Subcutaneous abdominal adipose tissue (tissue), 5 donors: ENCODE measurements around the gene ATP6V1B1.

Source experiments
- H3K27ac ChIP-seq: one replicate; pipeline ENCODE4 v1.7.0; 2013; ENCODE audit warnings: low read depth, mild to moderate bottlenecking, inconsistent platforms, low read length, moderate library complexity
- H3K27me3 ChIP-seq, 5 donors: one replicate each; pipeline ENCODE4 v1.7.0; 2013; ENCODE audit warnings: low read length in 5 of 5, inconsistent platforms in 1 of 5; ENCODE audit not compliant: control insufficient read depth in 5 of 5, insufficient read depth in 4 of 5
- H3K36me3 ChIP-seq, 5 donors: one replicate each; pipeline ENCODE4 v1.7.0; 2013; ENCODE audit warnings: low read length in 5 of 5; ENCODE audit not compliant: control insufficient read depth in 5 of 5, insufficient read depth in 5 of 5
- H3K4me1 ChIP-seq, 5 donors: one replicate each; pipeline ENCODE4 v1.7.0; 2013; ENCODE audit warnings: low read length in 5 of 5, mild to moderate bottlenecking in 3 of 5, moderate library complexity in 1 of 5; ENCODE audit not compliant: control insufficient read depth in 5 of 5, insufficient read depth in 5 of 5
- H3K4me3 ChIP-seq, 5 donors: one replicate each; pipeline ENCODE4 v1.7.0; 2013; ENCODE audit warnings: low read length in 5 of 5, low read depth in 1 of 5
- H3K9ac ChIP-seq, 5 donors: one replicate each; pipeline ENCODE4 v1.7.0; 2013; ENCODE audit warnings: low read length in 5 of 5, mild to moderate bottlenecking in 4 of 5, moderate library complexity in 3 of 5
- H3K9me3 ChIP-seq, 5 donors: one replicate each; pipeline ENCODE4 v1.7.0; 2013; ENCODE audit warnings: low read length in 5 of 5; ENCODE audit not compliant: control insufficient read depth in 5 of 5
- donor health status: healthy.
- donor health status: healthy.
- donor health status: healthy.
- donor health status: healthy.
- donor health status: healthy.

The ATP6V1B1 gene

GRCh38 chr2:70935468-70936164 lies at the start of gene ATP6V1B1:
ATP6V1B1 (plus strand) TSS chr2:70935900; CDS start chr2:70935955, 55 bp downstream.
- Histone ChIP-seq H3K36me3 (peaks cover 0 to 3% (median 0%) of the 10 kb centered on the region in 5 donors), H3K27me3 (peaks cover 8 to 15% (median 9%) of the 10 kb centered on the region in 5 donors), H3K4me3 (no peak within 1 kb of the TSS), H3K4me1 (peaks cover 0 to 6% (median 0%) of the 10 kb centered on the region in 5 donors), H3K9ac (no peak within 1 kb of the TSS), H3K9me3 (no peaks in the 10 kb centered on the region), H3K27ac (no peak within 1 kb of the TSS)

GRCh38 chr2:70886541-70886987 lies 49.1 kb upstream of the ATP6V1B1 start:
- no peak overlapping the region for H3K27ac ChIP-seq

GRCh38 chr2:70887208-70887549 lies 48.5 kb upstream of the ATP6V1B1 start:
- Histone ChIP-seq H3K4me3 (peak overlapping the region in 4 of 5 donors; percentile 56 to 68 (median 63)), H3K9me3 (peaks cover 0 to 2% (median 0%) of the 10 kb centered on the region in 5 donors), H3K27me3 (peaks cover 49 to 82% (median 67%) of the 10 kb centered on the region in 5 donors), H3K4me1 (peaks cover 5 to 47% (median 26%) of the 10 kb centered on the region in 5 donors), H3K9ac (peak overlapping the region in 3 of 5 donors; percentile 30 to 64 (median 32)), H3K36me3 (no peaks in the 10 kb centered on the region), H3K27ac (no peak overlapping the region)

More at GRCh38 chr2:70886541-70886987, 49.1 kb upstream of the ATP6V1B1 start:
- no peak overlapping the region for H3K4me3 ChIP-seq
- no peak overlapping the region for H3K9ac ChIP-seq
- no peaks in the 10 kb centered on the region for H3K36me3 ChIP-seq
- H3K4me1 ChIP-seq = peaks cover 4 to 41% (median 26%) of the 10 kb centered on the region in 5 donors
- peaks cover 0 to 2% (median 0%) of the 10 kb centered on the region in 5 donors for H3K9me3 ChIP-seq
- peaks cover 49 to 77% (median 62%) of the 10 kb centered on the region in 5 donors for H3K27me3 ChIP-seq

- Histone ChIP-seq H3K9ac (peak overlapping the region in 3 of 5 donors; percentile 30 to 64 (median 46)), H3K9me3 (peaks cover 0 to 2% (median 0%) of the 10 kb centered on the region in 5 donors), H3K27ac (no peak overlapping the region), H3K4me3 (peak overlapping the region; percentile 13 to 68 (median 60)), H3K27me3 (peaks cover 49 to 83% (median 66%) of the 10 kb centered on the region in 5 donors), H3K36me3 (no peaks in the 10 kb centered on the region), H3K4me1 (peaks cover 5 to 50% (median 26%) of the 10 kb centered on the region in 5 donors)
Observed at GRCh38 chr2:70887550-70888246, 48.0 kb upstream of the ATP6V1B1 start.

- Histone ChIP-seq H3K4me1 (peaks cover 5 to 50% (median 26%) of the 10 kb centered on the region in 5 donors), H3K36me3 (no peaks in the 10 kb centered on the region), H3K4me3 (peak overlapping the region in 4 of 5 donors; percentile 17 to 68 (median 48)), H3K27me3 (peaks cover 48 to 80% (median 66%) of the 10 kb centered on the region in 5 donors), H3K27ac (no peak overlapping the region), H3K9me3 (no peaks in the 10 kb centered on the region), H3K9ac (peak overlapping the region in 1 of 5 donors; percentile 35)
Observed at GRCh38 chr2:70888366-70888922, 47.3 kb upstream of the ATP6V1B1 start.

- no peaks in the 10 kb centered on the region for H3K36me3 ChIP-seq
- H3K9me3 ChIP-seq = no peaks in the 10 kb centered on the region
- no peak overlapping the region for H3K27ac ChIP-seq
- peak overlapping the region in 3 of 5 donors; percentile 31 to 53 (median 35) for H3K4me3 ChIP-seq
- peak overlapping the region in 1 of 5 donors; percentile 35 for H3K9ac ChIP-seq
- H3K27me3 ChIP-seq = peaks cover 41 to 80% (median 63%) of the 10 kb centered on the region in 5 donors
- H3K4me1 ChIP-seq = peaks cover 5 to 50% (median 26%) of the 10 kb centered on the region in 5 donors
Observed at GRCh38 chr2:70888923-70889715, 46.6 kb upstream of the ATP6V1B1 start.

- H3K27me3 ChIP-seq = peaks cover 40 to 81% (median 61%) of the 10 kb centered on the region in 5 donors
- no peaks in the 10 kb centered on the region for H3K9me3 ChIP-seq
- H3K4me3 ChIP-seq = no peak overlapping the region
- H3K4me1 ChIP-seq = peaks cover 5 to 50% (median 26%) of the 10 kb centered on the region in 5 donors
- no peaks in the 10 kb centered on the region for H3K36me3 ChIP-seq
- no peak overlapping the region for H3K27ac ChIP-seq
- no peak overlapping the region for H3K9ac ChIP-seq
Observed at GRCh38 chr2:70889716-70890037, 46.0 kb upstream of the ATP6V1B1 start.

- H3K9ac ChIP-seq = no peak overlapping the region
- no peak overlapping the region for H3K27ac ChIP-seq
- H3K4me3 ChIP-seq = no peak overlapping the region
- H3K9me3 ChIP-seq = no peaks in the 10 kb centered on the region
- peaks cover 43 to 81% (median 63%) of the 10 kb centered on the region in 5 donors for H3K27me3 ChIP-seq
- peaks cover 5 to 50% (median 26%) of the 10 kb centered on the region in 5 donors for H3K4me1 ChIP-seq
- no peaks in the 10 kb centered on the region for H3K36me3 ChIP-seq
Observed at GRCh38 chr2:70890469-70891065, 45.1 kb upstream of the ATP6V1B1 start.
